Liver (tissue), 9 donors: ENCODE measurements around the gene MN1. TPM values are rescaled to one million over a fixed set of nuclear protein-coding genes. Genes with fewer than 3 reads are reported as not detected.

Experiments
- DNase-seq: peaks from one replicate; pipeline ENCODE4 v3.0.0-alpha.2; 2017; ENCODE audit warnings: low spot score
- H3K27ac ChIP-seq, 2 donors: one replicate each; pipeline ENCODE4 v1.7.0; 2013; ENCODE audit warnings: inconsistent platforms in 2 of 2, low read length in 2 of 2, control low read depth in 1 of 2, low read depth in 1 of 2, mild to moderate bottlenecking in 1 of 2
- H3K27me3 ChIP-seq, 4 donors: one replicate each; pipeline versions ENCODE4 v1.6.1 to v1.7.0; 2013; ENCODE audit warnings: low read length in 3 of 4, inconsistent platforms in 1 of 4, mild to moderate bottlenecking in 1 of 4, moderate library complexity in 1 of 4; ENCODE audit not compliant: control insufficient read depth in 4 of 4, insufficient read depth in 4 of 4
- H3K36me3 ChIP-seq, 4 donors: one replicate each; pipeline versions ENCODE4 v1.6.1 to v1.7.0; 2013; ENCODE audit warnings: low read length in 3 of 4, mild to moderate bottlenecking in 3 of 4, low read depth in 1 of 4, moderate library complexity in 1 of 4; ENCODE audit not compliant: control insufficient read depth in 4 of 4, insufficient read depth in 3 of 4
- H3K4me1 ChIP-seq, 4 donors: one replicate each; pipeline versions ENCODE4 v1.6.1 to v1.7.0; 2013; ENCODE audit warnings: low read length in 3 of 4, mild to moderate bottlenecking in 3 of 4, moderate library complexity in 1 of 4; ENCODE audit not compliant: control insufficient read depth in 4 of 4, insufficient read depth in 4 of 4
- H3K4me3 ChIP-seq, 3 donors: one replicate each; pipeline versions ENCODE4 v1.6.1 to v1.7.0; 2013; ENCODE audit warnings: low read length in 3 of 3, control low read depth in 1 of 3, low read depth in 1 of 3, mild to moderate bottlenecking in 1 of 3
- H3K9ac ChIP-seq, 2 donors: one replicate each; pipeline ENCODE4 v1.7.0; 2013; ENCODE audit warnings: low read length in 2 of 2, mild to moderate bottlenecking in 2 of 2, moderate library complexity in 2 of 2, control low read depth in 1 of 2, low read depth in 1 of 2
- H3K9me3 ChIP-seq, 4 donors: one replicate each; pipeline versions ENCODE4 v1.6.1 to v1.7.0; 2013; ENCODE audit warnings: low read length in 3 of 4; ENCODE audit not compliant: control insufficient read depth in 4 of 4
- CTCF ChIP-seq: fragments of 150-350 bp; IDR thresholded peaks from 2 replicates; pipeline ENCODE4 v1.5.1; 2017; ENCODE audit warnings: improper control_type of control experiment, low read depth, low read length; ENCODE audit not compliant: missing input control
- EGR1 ChIP-seq, 2 donors: IDR thresholded peaks; 2 replicates each; pipeline ENCODE4 v1.6.1; 2016 to 2018; ENCODE audit warnings: antibody characterized with exemption in 2 of 2, low read depth in 2 of 2
- FOXA1 ChIP-seq: IDR thresholded peaks from 2 replicates; pipeline ENCODE4 v1.6.1; 2016; ENCODE audit warnings: antibody characterized with exemption
- FOXA2 ChIP-seq: IDR thresholded peaks from 2 replicates; pipeline ENCODE4 v1.6.1; 2016; ENCODE audit warnings: antibody characterized with exemption
- GABPA ChIP-seq, 2 donors: IDR thresholded peaks in 1 of 2; conservative IDR thresholded peaks in 1 of 2; 2 replicates each; pipeline ENCODE4 v1.6.1; 2016; ENCODE audit warnings: antibody characterized with exemption in 2 of 2, mild to moderate bottlenecking in 1 of 2, moderate library complexity in 1 of 2
- HNF4A ChIP-seq, 2 donors: conservative IDR thresholded peaks; 2 replicates each; pipeline ENCODE4 v1.6.1; 2016; ENCODE audit warnings: antibody characterized with exemption in 2 of 2, mild to moderate bottlenecking in 2 of 2
- HNF4G ChIP-seq: IDR thresholded peaks from 2 replicates; pipeline ENCODE4 v1.6.1; 2016; ENCODE audit warnings: antibody characterized with exemption
- JUND ChIP-seq, 2 donors: IDR thresholded peaks; 2 replicates each; pipeline ENCODE4 v1.6.1; 2016; ENCODE audit warnings: antibody characterized with exemption in 2 of 2
- NR2F2 ChIP-seq: IDR thresholded peaks from 2 replicates; pipeline ENCODE4 v1.6.1; 2016; ENCODE audit warnings: antibody characterized with exemption
- RAD21 ChIP-seq, 2 donors: IDR thresholded peaks; 2 replicates each; pipeline ENCODE4 v1.6.1; 2016; ENCODE audit warnings: antibody characterized with exemption in 2 of 2, mild to moderate bottlenecking in 2 of 2
- REST ChIP-seq: IDR thresholded peaks from 2 replicates; pipeline ENCODE4 v1.6.1; 2016; ENCODE audit warnings: antibody characterized with exemption, mild to moderate bottlenecking
- RXRA ChIP-seq, 2 donors: IDR thresholded peaks; 2 replicates each; pipeline ENCODE4 v1.6.1; 2017 to 2018; ENCODE audit warnings: antibody characterized with exemption in 2 of 2, mild to moderate bottlenecking in 1 of 2
- SP1 ChIP-seq: IDR thresholded peaks from 2 replicates; pipeline ENCODE4 v1.6.1; 2018; ENCODE audit warnings: antibody characterized with exemption, mild to moderate bottlenecking
- TAF1 ChIP-seq: conservative IDR thresholded peaks from 2 replicates; pipeline ENCODE4 v1.6.1; 2016; ENCODE audit warnings: antibody characterized with exemption, mild to moderate bottlenecking
- YY1 ChIP-seq: IDR thresholded peaks from 2 replicates; pipeline ENCODE4 v1.6.1; 2016; ENCODE audit warnings: antibody characterized with exemption, mild to moderate bottlenecking
- WGBS: extraction: QIAGEN DNeasy Blood & Tissue Kit; methylation state at CpG from one replicate; pipeline ENCODE4 v1.1.7; 2013; 5-methylcytosine and 5-hydroxymethylcytosine counted together
- polyA plus RNA-seq, 2 donors: library from polyadenylated mRNA; stranded (reverse) in 1 of 2; unstranded in 1 of 2; fragments of 200-250 nt in 1 of 2; fragments of >200 nt in 1 of 2; fragmentation: Nextera tagmentation in 1 of 2; extraction: Ambion mirVana in 1 of 2; gene quantifications; one replicate each; pipeline versions ENCODE4 v1.2.1 to v1.2.3, GENCODE V29; 2013 to 2015
- total RNA-seq, 2 donors: library from RNA; depleted of rRNA; stranded (reverse); fragments of >200 nt; gene quantifications; one replicate each; pipeline ENCODE4 v1.2.3, GENCODE V29; 2014
- TF ChIP-seq, protein P1 (sequence below): IDR thresholded peaks from 2 replicates; pipeline ENCODE4 v1.6.1; 2016; ENCODE audit warnings: antibody characterized with exemption
- TF ChIP-seq, protein P2 (sequence below): IDR thresholded peaks from 2 replicates; pipeline ENCODE4 v1.6.1; 2016; ENCODE audit warnings: antibody characterized with exemption
- TF ChIP-seq, protein P3 (sequence below): IDR thresholded peaks from 2 replicates; pipeline ENCODE4 v1.6.1; 2016; ENCODE audit warnings: antibody characterized with exemption
- donor health status: healthy.
- donor health status: healthy.
- donor health status: healthy.
- donor health status: healthy.
- donor health status: healthy.

The MN1 gene
- total and polyA plus RNA-seq, 4 donors = 0.10 to 0.33 (median 0.21) TPM

- TF ChIP-seq, protein P1, sequence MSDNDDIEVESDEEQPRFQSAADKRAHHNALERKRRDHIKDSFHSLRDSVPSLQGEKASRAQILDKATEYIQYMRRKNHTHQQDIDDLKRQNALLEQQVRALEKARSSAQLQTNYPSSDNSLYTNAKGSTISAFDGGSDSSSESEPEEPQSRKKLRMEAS = no peak
- TF ChIP-seq GABPA (IDR thresholded peaks at IDR 0.05 in 1 of 2, conservative IDR thresholded peaks at IDR 0.05 in 1 of 2) = no peak
- TF ChIP-seq NR2F2 = no peak
- no peak for TF ChIP-seq HNF4A (conservative IDR thresholded peaks at IDR 0.05)
- TF ChIP-seq REST = no peak
- no peak for TF ChIP-seq SP1
- no peak for TF ChIP-seq JUND (IDR thresholded peaks at IDR 0.05)
- TF ChIP-seq FOXA1 = no peak
- no peak for TF ChIP-seq FOXA2
- no peak for TF ChIP-seq RAD21 (IDR thresholded peaks at IDR 0.05)
- no peak for TF ChIP-seq RXRA (IDR thresholded peaks at IDR 0.05)
- TF ChIP-seq YY1 = no peak
- TF ChIP-seq, protein P2, sequence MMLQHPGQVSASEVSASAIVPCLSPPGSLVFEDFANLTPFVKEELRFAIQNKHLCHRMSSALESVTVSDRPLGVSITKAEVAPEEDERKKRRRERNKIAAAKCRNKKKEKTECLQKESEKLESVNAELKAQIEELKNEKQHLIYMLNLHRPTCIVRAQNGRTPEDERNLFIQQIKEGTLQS = no peak
- no peak for TF ChIP-seq TAF1
- no peak for TF ChIP-seq CTCF
- TF ChIP-seq, protein P3, sequence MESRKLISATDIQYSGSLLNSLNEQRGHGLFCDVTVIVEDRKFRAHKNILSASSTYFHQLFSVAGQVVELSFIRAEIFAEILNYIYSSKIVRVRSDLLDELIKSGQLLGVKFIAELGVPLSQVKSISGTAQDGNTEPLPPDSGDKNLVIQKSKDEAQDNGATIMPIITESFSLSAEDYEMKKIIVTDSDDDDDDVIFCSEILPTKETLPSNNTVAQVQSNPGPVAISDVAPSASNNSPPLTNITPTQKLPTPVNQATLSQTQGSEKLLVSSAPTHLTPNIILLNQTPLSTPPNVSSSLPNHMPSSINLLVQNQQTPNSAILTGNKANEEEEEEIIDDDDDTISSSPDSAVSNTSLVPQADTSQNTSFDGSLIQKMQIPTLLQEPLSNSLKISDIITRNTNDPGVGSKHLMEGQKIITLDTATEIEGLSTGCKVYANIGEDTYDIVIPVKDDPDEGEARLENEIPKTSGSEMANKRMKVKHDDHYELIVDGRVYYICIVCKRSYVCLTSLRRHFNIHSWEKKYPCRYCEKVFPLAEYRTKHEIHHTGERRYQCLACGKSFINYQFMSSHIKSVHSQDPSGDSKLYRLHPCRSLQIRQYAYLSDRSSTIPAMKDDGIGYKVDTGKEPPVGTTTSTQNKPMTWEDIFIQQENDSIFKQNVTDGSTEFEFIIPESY = no peak
- TF ChIP-seq EGR1 (IDR thresholded peaks at IDR 0.05; ENCODE audit: low read depth in 2 of 2) = no peak
- no peak for TF ChIP-seq HNF4G
These were observed 34.6 kb upstream of the MN1 start for GRCh38 chr22:27836181-27836580.

More at GRCh38 chr22:27836181-27836580, 34.6 kb upstream of the MN1 start:
- no peak for DNase-seq
- Histone ChIP-seq H3K9me3 (no peaks in the 10 kb centered on the region), H3K4me1 (no peaks in the 10 kb centered on the region), H3K9ac (no peak overlapping the region), H3K27me3 (no peaks in the 10 kb centered on the region), H3K27ac (no peak overlapping the region), H3K36me3 (no peaks in the 10 kb centered on the region), H3K4me3 (no peak overlapping the region)
- WGBS = 82% methylated on average over 10 of the region's 10 CpGs
